ENCODE results near the gene MAEL.
A peak's percentile ranks its signal among the peaks of the same experiment; 100 is the strongest.

MAEL gene

GRCh38 chr1:166988974-166989515 lies at the start of gene MAEL:
TSS of gene MAEL (plus strand) at chr1:166989280. CDS start at chr1:166989353, 73 bp downstream.
- DNase-seq = no peak

- no peak for DNase-seq
Measured at GRCh38 chr1:166939741-166940375, 49.2 kb upstream of the MAEL start.

GRCh38 chr1:166944186-166944967 lies 44.7 kb upstream of the MAEL start:
- no peak for DNase-seq

DNA sequence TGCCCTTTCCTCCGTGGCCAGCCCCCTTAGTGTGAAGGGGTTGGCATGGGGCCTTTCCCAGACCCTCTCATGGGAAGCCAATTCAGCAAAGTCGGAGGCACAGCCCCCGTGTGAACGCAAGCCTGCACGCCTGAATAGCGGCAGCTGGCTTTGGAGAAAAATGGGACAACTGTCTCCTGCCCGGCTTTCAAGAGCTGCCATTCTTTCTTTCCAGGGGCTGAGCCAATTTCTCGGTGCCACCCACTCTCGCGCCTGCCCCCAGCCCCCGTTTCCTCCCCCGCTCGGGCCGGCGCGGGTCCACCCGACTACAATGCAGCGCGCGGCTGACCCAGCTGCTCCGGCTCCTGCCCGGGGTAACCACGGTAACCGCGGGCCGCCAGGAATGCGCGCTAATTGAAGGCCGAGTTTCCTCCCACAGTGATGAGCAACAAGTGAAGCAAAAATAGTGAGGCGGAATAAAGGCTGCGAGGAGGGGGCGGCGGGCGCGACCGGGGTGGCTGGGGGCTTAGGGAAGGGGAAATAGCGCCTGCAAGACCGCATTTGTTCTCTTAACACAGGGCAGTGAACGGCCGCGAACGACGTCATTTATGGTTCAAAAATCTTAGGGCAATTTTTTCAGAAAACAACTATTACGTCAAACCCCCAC lies 41.6 kb upstream of the MAEL start:
- peak; percentile 88 for DNase-seq

- DNase-seq = no peak
Measured at GRCh38 chr1:166948856-166949350, 40.2 kb upstream of the MAEL start.

DNA sequence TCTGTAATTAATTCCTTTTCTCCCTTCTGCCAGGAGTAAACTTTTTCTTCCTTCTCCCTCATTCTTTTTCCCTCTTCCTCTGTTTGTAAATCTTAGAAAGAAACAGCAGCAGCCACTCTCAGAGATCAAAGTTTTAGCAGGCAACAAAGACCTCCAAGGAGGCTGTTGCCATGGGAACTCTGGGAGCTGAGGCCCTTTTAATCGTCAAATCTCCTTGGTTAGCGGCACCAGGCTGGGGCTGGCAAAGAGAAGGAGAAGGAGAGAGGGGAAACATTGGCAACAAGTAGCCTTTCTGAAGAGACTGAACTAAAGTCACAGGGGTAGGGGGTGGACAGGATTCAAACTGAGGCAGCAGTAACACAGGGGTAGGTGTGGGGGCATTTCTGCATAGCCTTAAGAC lies 38.9 kb upstream of the MAEL start:
- no peak for DNase-seq

DNA sequence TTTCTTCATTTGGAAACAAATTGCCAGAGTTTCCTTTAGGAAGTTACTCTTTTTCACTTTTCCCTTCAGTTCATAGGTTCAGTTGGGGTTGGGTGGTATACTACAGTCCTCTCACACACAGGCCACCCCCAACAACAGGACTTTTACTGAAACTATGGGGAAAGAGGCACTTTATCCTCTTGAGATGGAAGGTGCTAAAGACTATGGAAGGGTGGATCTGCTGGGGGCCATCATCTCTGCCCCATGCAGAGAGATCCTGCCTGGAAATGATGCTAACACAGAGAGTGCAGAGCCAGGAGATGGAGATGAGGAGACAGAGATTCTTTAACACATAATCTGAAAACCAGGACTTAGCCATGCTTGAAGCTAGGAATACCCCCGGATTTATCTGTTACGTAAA lies 38.0 kb upstream of the MAEL start:
- no peak for DNase-seq

GRCh38 chr1:166952002-166952746 lies 36.9 kb upstream of the MAEL start:
- peak; percentile 23 for DNase-seq

DNA sequence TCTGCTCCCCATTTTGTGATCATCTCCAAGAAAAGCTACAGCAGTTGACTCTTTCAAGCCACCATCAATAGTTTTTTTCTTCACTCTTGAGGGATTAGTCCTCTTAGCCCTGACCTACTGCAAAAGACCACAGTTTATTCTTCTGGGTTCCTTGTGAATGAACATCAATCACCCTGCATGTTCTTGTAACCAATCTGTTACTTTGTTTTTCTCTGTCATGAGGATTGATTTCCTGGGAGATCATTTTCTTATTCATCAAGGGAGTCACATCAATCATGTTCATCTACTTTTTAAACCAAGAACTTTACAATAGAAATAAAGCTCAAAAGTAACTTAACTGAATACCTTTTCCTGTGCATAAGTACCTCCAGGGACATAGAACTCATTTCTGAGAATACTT lies 35.6 kb upstream of the MAEL start:
- DNase-seq = no peak

GRCh38 chr1:166956057-166956850 lies 32.8 kb upstream of the MAEL start:
- no peak for DNase-seq

DNA sequence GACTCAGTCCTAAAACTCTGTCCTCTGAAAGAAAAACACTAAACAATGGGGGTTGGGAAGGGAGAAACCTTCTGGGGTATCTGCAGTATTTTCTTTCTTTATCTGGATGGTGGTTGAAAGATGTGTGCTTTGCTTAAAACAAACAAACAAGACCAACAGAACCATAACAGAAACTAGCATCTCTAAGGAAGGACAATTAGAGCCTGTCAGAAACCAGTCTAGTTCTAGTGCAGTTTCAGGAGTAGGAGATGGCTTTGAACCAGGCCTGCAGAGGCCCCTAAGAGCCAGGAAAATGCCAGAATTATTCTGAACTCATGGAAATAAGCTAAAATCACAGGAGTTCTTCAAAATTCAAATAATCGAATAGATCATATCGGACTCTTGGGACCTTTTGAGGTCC lies 32.2 kb upstream of the MAEL start:
- DNase-seq = no peak

DNA sequence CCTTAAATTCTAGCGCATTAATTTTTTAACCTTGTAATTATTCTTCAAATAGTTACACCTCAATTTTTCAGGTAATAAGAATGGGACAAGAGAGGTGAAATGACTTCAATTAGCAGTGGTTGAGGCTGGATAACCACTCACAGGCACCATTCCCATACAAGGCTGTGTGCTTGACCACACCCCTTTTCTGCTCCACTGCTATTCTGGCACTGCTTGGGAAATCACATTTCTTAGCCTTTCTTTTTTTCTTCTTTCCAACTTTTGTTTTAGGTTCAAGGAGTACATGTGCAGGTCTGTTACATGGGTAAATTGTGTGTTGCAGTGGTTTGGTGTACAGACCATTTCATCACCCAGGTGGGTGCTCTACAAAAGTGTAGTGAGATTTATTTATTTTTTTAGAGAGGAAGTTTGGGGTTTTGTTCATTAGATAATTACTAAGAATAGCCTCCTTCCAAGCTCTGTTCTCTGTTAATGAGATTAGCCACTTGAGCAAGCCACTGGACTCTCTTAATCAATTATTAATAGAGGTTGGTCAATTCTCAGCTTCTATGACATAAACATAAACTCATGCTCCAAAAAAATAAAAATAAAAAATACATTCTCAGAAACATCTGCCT lies 28.1 kb upstream of the MAEL start:
- DNase-seq = no peak

DNA sequence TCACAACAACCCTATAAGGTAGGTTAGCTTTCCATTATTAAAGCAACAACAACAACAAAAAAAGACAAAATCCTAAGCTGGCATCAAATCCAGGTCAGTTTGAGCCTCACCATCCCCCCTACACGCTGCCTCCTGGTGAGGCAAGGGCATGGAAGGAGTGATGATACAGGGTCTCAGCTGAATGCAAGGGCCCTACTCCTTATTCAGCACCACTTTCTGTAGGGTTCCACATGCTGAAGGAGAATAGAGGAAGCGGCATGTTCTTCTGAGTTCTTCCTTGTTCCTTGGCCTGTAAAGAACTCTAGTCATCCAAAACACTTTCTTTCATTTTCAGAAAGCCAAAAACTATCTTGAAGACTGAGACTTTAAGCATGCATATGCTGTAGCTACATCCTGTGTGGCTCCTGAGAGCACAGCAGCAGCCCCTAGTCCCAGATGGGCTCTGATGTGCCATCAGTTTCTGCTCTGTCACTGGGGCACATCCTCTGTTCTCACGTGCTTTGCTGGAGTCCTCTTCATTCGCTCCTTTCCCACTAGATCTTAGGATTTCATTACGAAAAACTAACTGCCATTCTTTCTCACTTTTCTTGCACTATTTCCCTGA lies 19.9 kb upstream of the MAEL start:
- DNase-seq = no peak

GRCh38 chr1:166971252-166971651 lies 17.8 kb upstream of the MAEL start:
- no peak for DNase-seq

DNA sequence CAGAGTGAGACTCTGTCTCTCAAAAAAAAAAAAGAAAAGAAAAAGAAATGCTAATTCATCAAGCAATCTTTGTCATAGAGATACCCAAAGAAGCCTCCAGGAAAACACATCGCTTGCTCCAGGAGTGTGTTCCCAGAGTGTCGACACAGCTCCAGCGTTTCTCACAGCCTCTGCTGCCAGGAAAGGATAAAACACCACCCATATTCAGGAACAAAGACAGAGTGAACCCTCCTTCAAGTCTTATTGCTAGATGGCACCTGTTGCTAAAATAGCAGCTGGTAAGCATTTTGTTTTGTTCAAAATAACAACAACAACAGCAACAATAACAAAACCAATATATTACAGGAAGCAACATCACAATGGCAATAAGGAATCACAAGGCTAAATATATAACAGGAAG lies 16.9 kb upstream of the MAEL start:
- no peak for DNase-seq

- no peak for DNase-seq
Measured at GRCh38 chr1:166972826-166973225, 16.3 kb upstream of the MAEL start.

DNA sequence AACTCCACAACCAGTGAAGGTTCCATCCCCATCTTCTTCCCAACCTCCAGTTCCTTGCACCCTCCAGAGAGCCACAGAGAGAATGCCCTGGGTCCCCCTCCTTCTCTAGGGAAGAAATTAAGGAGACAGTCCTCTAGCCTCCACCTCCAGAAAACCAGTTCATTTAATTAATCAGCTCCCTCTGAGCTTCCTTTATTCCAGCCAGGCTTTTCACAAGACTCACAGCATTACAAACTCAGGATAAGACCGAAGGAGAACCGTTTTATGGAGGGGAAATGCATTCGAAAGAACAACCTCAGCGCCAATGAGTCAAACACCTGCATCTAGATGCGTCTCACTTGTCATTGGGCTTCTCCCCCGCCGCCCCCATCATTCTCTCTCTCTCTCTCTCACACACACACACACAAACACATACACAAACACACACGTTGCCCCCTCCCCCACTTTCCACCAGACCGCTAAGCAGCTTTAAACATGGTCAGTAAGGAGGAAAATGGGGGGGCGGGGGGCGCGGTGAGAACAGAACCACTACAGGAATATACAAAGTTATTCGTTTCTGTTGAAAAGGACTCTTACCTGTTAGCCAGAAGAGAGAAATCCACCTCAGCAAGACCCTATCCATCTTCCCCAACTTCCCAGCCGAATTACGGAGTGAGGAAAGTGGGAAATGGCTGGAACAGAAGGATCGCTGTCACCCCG lies 14.3 kb upstream of the MAEL start:
- DNase-seq = peak; percentile 24

DNA sequence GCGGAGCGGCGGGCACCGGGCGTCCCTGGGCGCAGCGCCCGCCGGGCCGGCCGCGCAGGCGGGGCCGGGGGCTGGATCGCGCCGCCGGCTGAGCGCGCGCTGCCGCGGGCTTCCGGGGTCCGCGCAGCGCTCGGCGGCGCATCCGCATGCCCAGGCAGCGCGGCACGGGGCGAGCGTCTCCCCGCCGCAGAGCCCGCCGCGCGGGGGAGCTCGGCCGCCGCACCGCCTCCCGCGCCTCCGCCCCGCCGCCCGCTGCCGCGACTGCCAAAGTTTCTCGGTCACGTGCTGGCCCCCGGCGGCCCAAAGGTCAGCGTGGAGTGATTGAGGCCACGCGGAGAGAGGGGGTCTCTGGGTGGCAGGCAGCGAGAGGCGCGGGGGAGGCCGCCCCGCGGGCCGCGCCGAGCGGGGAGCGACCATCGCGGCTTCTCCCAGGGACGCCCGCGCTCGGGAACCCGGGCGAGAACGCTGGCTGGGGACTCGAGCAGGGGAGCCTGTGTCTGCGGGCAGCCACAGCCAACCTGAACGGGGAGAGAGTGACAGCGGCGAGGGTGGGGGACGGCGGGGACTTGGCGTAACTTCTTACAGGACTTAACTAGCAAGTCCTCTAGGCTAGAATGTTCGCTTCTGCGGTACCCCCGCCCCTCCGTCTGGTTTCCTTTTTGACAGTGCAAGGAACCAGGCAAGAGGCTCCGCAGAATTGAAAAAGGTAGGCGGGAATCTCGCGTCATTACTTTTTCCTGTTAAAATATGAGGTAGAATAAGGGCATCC lies 13.5 kb upstream of the MAEL start, which contains the start of gene ILDR2:
ILDR2 (minus strand) TSS at position 180 of the 769 bp plus-strand sequence. CDS start 272 bp downstream, outside the sequence.
- peak; percentile 56 for DNase-seq

GRCh38 chr1:166977951-166978350 lies 11.1 kb upstream of the MAEL start:
- DNase-seq = no peak
